ENCODE results near the gene IKBKE.

Gene IKBKE

GRCh38 chr1:206460836-206461426 lies 9.3 kb upstream of the IKBKE start:
- TF ChIP-seq, protein P1, sequence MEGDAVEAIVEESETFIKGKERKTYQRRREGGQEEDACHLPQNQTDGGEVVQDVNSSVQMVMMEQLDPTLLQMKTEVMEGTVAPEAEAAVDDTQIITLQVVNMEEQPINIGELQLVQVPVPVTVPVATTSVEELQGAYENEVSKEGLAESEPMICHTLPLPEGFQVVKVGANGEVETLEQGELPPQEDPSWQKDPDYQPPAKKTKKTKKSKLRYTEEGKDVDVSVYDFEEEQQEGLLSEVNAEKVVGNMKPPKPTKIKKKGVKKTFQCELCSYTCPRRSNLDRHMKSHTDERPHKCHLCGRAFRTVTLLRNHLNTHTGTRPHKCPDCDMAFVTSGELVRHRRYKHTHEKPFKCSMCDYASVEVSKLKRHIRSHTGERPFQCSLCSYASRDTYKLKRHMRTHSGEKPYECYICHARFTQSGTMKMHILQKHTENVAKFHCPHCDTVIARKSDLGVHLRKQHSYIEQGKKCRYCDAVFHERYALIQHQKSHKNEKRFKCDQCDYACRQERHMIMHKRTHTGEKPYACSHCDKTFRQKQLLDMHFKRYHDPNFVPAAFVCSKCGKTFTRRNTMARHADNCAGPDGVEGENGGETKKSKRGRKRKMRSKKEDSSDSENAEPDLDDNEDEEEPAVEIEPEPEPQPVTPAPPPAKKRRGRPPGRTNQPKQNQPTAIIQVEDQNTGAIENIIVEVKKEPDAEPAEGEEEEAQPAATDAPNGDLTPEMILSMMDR (IDR thresholded peaks at IDR 0.05; ENCODE audit: extremely low read depth, missing control alignments) = no peak
- DNase-seq (ENCODE audit: low spot score) = no peak

GRCh38 chr1:206461602-206462455 lies 8.4 kb upstream of the IKBKE start:
- TF ChIP-seq, protein P1 (IDR thresholded peaks at IDR 0.05; ENCODE audit: extremely low read depth, missing control alignments) = peak; percentile 64
- DNase-seq (ENCODE audit: low spot score) = peak; percentile 73

GRCh38 chr1:206463137-206463536 lies 7.1 kb upstream of the IKBKE start:
- TF ChIP-seq, protein P1 (IDR thresholded peaks at IDR 0.05; ENCODE audit: extremely low read depth, missing control alignments) = no peak
- no peak for DNase-seq (ENCODE audit: low spot score)

GRCh38 chr1:206463911-206464310 lies 6.4 kb upstream of the IKBKE start:
- TF ChIP-seq, protein P1 (IDR thresholded peaks at IDR 0.05; ENCODE audit: extremely low read depth, missing control alignments) = no peak
- DNase-seq (ENCODE audit: low spot score) = no peak

DNA sequence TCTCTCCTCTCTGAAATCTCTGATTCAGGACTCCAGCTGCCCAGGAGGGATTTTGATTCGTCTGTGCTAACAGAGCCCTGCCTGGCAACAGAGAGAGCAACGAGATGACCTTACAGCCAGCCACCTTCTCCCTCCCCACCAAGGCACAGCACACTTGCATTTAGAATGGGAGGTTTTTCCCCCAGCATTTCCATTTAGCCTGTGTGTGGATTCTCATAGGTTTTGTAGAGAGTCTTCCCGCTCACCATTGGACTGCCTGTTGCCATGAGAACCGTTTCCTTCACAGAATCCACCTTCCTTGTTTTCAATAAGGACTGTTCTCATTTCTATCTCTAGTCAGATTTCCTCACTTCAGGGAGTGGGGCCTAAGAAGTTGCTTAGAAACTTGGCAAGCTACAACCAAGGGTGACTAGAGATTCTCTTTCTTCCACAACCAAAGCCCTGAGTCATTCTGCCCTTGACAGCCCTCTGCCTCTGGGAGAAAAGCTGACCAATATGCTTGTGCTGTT lies 5.8 kb upstream of the IKBKE start:
- DNase-seq (ENCODE audit: low spot score) = no peak
- TF ChIP-seq, protein P1 (IDR thresholded peaks at IDR 0.05; ENCODE audit: extremely low read depth, missing control alignments) = no peak

DNA sequence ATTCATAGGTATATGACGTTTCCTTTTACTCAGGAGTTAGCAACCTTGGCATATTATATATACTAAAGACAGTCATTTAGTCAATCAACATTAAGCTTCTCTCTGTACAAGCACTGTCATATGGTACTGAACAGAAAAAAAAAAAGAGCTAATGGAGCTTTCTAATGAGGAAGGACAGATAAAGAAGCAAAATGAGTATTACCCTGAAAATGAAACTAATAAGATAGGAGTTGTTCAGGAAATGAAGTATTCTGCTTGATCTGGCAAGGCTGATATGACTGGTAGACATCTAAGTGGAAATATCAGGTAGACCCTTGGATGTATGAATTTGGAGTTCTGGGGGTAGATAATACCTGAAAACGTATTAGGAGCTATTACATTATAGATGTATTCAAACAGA lies 4.3 kb upstream of the IKBKE start:
- DNase-seq (ENCODE audit: low spot score) = peak; percentile 67

More for the DNA sequence above, 4.3 kb upstream of the IKBKE start:
- TF ChIP-seq, protein P1 (IDR thresholded peaks at IDR 0.05; ENCODE audit: extremely low read depth, missing control alignments) = no peak
